Activated T-cell treated with anti-CD3 and anti-CD28 coated beads, Interleukin-2, amount 50 U/mL, for 48 hours (primary cell): Measurements from ENCODE around the gene PARD3.
"Not testable (repeated sequence)": the region's sequence is repeated elsewhere in the genome, so short reads cannot be mapped to it uniquely, and the experiment has no call there.

Source experiments
- DNase-seq, 2 experiments: peaks; one replicate each; pipeline ENCODE4 v3.0.0-alpha.2; 2020

Gene PARD3

DNA sequence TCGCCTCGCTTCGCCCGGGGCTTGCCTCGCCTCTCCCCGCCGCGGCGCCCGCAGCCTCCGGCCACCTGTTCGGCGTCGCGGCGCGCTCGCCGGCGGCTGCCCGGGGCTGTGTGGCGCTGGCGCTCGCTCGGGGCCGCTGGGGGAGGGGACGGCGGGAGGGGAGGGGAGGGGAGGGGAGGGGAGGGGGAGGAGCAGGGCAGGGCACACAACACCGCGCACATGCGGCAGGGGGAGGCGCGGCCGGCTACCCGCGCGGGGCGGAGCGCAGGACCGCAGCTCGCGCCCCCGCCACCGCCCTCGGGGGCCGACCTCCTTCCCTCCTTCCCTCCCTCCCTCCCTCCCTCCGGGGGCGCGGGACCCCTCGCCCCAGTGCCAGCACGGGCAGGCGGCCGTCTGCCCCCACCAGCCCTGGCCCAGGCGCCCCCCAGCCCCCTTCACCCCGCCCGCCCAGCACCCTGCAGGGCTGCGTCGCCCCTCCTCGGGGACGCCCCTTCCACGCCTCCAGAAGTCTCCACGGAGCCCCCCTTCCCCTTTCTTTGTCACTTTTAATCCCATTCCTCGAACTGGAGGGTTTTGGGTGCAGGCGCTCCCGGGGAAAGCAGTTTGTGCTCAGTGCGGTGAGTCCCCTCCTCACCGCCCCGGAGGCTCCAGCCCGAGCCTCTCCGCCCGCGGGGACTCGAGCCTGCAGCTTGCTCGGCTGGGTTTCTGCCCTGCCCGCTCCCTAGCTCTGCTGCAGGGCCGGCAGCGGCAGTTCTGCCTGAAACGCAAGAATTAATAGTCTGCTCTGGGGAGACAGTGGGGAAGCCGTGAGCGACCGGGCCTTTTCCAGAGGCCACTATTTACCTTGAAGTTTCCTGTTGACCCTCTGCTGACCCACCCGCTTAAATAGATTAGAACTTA is at the start of gene PARD3:
TSS of gene PARD3 (minus strand) at position 112 of the 900 bp plus-strand sequence. CDS start 301 bp downstream, outside the sequence.
- DNase-seq: peak; percentile 24 to 42

DNA sequence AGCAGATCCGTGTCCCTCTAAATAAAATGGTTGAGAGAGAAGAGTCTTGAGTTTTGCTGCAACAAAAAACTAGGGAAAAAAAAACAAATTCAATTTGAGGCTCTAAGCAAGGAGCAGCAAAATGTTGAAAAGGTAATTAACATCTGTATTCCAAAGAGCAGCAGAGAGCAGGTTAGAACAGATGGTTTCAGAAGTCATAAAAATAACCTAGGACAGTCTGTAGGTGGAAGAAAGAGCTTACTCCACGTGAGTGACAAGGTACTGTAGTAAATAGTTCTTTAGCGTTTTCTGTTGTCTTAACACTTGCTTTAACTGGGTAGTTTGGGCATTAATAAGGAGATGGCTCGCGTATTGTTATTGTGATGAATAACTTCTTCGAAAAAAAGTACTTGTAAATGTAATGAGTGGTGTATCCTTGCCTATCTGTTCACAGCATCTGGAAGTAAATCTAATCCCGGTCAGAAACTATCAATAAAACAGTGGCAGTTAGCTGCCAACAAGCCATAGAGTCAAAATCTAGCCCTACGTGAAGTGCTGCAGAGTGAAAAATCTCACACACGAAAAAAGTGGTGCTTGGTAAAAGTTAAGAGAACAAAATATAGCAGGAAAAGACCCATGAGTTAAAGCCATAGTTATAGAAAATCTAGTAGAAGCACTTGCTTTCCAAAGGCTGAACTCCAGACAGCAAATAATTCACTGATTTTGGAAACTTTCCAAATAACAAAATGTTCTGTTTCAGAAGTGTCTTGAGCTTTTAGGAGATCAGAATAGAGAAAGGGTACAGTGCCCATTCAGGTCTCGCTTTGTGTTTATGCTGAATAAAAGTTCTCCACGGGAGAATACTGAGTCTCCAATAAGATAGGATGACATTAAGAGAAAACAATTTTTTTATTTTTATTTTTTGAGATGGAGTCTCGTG is 49.3 kb upstream of the PARD3 start:
- DNase-seq: no peak

DNA sequence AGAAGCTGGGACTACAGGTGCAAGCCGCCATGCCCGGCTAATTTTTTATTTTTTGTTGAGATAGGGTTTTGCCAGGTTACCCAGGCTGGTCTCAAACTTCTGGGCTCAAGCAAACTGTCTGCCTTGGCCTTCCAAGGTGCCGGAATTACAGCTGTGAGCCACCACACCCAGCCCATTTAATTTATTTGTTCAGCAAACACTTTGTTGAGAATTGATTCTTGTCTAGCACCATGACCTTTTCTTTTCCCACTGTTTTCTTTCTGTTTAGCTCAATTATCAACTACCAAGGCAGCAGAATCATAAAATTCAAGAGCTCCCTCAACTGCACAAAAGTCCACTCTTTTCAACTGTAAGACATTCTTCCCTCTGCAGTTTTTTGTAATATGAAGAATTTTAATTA is 47.8 kb upstream of the PARD3 start:
- no peak for DNase-seq

DNA sequence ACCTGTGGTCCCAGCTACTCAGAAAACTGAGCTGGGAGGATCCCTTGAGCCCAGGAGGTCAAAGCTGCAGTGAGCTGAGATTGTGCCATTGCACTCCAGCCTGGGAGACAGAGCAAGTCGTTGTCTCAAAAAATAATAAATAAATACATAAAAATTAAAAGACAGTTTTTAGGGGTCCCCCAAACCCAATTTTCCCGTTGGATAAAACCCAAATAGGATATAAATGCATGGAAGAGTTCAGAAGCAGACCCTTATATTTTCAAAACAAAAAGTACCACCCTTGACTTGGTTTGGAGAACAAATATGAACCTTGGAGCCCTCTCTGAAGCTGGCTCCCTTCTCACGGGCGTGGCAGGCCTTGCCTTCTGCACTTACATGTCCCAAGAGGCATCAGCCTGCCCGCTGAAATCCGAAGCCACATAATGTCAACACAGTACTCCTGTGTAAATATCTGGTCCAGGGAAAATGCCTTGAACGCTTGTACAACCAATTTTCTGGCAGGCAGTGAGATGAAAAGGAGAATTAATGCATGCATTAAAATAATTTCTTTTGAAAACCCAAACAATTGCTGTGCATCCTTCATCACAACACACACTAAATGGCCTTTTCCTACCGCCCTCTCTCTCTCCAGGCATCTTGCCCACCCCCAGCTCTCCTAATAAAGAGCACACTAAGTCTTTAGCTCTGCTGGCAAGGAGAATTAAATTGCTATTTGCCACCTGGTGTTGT is 46.4 kb upstream of the PARD3 start:
- no peak for DNase-seq

DNA sequence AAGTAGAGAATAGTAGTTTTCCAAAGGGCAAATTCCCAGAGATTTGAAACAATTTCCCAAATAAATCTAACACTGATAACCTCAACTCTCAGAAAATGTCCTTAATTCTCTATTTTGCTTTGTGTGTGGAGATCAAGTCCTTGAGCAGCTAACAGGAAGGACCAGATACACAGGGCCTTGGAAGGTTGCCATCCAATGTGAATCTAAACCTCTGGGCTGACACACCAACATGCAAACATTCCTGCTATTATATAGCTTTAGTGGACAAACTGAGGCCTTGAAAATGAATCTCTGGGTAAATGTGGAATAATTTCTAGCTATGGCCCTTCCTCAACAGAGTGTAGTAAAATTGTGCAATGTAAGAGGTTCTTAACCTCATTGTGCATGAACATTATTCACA is 44.1 kb upstream of the PARD3 start:
- DNase-seq: no peak

DNA sequence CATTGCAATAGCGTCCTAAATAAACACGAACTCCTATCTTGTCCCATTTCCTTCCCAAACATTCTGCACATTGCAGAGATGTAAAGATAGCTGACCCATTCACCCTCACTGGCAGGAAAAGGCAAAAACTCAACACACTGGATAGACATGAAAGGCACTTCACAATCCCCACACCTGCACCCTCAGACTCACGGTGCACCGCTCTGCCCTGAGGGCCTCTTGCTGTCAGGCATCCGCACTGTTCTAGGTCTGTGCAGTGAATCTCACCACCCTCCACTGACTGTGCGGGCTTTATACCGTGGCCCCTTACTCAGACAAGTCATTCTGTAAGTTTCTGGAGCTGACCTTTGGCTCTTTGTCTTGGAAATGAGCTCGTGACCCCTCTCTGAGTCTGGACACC is 42.9 kb upstream of the PARD3 start:
- DNase-seq: no peak

DNA sequence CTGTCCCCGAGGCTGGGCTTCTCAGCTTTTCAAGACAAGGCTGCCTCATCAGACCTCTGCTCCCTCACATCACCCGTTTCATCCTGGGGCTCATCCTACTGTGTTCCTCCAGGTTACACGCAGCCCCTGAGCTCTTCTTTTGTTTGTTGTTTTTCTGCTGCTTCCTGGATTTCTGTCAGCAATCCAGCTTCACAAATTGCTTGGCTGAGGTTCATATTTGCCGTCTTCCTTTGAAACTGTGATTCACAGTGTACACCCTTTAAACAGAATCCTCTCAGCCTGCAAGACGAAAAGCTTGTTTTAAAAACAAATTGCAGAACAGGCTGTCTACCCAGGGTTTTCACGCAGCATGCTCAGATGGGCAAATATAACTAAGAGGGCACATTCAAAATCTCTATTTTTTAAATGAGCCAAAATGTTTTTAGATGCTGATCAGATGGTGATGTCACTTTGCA is 39.1 kb upstream of the PARD3 start:
- no peak for DNase-seq

DNA sequence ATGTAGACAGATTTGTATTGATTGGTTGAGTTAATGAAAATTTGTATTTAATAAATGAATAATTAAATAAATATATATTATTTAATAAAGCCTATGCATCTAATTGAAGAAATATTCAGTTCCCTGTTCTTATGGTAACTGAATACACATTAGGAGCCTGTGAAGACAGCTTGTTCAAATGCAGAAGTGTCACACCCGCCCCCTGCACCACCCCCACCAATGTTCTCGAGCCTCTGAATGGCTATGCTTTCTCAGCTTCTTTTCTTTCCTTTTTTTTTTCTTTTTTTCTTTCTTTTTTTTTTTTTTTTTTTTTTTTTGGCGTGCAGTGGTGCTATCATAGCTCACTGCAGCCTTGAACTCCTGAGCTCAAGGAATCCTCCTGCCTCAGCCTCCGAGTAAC is 38.3 kb upstream of the PARD3 start:
- DNase-seq: no peak

DNA sequence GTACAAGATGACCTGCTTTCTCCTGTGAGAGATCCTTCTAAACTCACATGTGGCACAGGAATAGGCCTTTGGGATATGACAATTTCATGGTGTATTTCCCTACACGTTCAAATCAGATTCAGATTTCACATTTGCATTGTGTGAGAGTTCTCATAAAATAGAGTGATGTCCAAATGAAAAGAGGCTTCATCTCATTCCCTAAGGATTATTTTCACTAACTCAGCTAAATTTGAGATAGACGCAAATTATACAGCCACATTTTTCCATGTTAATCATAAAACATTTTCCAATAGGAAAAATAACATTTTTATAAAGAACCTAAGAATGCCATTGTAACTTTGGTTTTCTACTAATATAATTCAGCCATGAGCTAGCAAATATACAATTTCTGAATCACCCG is 35.5 kb upstream of the PARD3 start:
- DNase-seq: no peak

DNA sequence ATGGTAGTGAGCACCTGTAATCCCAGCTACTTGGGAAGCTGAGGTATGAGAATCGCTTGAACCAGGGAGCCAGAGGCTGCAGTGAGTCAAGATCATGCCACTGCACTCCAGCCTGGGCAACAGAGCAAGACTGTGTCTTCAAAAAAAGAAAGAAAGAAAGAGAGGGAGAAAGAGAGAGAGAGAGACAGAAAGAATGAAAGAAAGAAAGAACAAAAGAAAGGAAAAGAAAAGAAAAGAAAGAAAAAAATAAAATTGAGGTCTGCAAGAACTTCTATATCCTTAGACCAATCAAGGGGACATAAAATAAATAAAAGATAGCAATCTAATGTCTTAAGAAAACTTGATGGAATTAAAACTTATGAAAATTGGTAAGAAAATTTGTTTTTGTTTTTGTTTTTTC is 34.9 kb upstream of the PARD3 start:
- DNase-seq: no peak

DNA sequence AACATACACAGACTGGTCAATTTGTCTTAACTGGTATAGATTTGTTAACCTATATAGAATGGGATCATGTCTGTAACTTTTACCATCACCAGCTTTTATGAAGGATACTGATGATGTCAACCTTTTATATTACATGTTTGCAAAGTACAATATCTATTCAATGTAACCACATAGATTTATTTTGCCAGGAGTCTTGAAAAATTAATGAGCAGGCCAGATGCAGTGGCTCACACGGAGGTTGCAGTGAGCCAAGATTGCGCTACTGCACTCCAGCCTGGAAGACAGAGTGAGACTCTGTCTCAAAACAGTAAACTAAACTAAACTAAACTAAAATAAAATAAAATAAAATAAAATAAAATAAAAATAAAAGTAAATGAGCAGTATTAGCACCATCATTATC is 30.0 kb upstream of the PARD3 start:
- no peak for DNase-seq

DNA sequence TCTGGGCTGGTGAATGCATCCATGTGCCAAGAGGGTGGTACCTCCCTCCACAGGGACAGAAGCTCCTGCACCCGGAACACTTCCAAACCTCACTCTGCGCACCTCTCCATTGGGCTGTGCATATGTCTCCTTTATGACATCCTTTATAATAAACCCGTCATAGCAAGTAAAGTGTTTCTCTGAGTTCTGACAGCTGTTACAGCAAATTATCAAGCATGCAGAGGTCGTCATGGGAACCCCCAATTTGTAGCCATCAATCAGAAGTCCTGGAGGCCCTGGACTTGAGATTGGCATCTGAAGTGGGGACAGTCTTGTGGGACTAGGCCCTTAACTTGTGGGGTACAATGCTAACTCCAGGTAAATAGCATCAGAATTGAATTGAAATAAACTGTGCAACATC is 29.4 kb upstream of the PARD3 start:
- DNase-seq: no peak

DNA sequence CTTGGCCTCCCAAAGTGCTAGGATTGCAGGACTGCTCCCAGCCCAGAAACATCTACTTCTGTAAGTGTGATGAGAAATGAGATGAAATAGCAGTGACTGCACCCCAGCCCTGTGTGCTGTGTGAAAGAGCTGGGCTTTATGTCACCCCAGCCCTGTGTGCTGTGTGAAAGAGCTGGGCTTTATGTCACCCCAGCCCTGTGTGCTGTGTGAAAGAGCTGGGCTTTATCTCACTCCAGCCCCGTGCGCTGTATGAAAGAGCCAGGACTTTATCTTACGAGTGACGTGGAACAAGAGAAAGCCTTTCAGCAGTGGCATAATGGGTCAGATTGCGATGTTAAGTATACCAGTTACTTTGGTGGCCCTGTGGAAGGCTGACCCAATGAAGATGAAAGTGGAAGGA is 28.4 kb upstream of the PARD3 start:
- not testable (repeated sequence) for DNase-seq

DNA sequence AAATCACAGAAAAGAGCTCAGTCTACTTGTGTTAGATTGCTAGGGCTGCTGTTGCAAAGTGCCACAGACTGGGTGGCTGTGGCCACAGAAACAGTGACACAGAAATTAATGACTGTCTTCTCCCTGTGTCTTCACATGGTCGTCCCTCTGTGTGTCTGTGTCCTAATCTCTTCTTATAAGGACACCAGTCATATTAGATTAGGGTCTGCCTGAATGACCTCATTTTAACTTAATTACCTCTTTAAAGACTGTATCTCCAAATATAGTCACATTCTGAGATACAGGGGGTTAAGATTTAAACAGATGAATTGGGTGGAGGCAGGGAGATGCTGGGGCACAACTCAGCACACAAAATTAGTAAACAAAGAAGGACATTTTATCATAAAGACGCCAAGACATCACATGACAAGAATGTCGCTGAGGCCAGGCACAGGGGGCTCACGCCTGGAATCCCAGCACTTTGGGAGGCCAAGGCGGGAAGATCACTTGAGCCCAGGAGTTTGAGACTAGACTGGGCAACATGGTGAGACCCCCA is 23.3 kb upstream of the PARD3 start:
- no peak for DNase-seq

DNA sequence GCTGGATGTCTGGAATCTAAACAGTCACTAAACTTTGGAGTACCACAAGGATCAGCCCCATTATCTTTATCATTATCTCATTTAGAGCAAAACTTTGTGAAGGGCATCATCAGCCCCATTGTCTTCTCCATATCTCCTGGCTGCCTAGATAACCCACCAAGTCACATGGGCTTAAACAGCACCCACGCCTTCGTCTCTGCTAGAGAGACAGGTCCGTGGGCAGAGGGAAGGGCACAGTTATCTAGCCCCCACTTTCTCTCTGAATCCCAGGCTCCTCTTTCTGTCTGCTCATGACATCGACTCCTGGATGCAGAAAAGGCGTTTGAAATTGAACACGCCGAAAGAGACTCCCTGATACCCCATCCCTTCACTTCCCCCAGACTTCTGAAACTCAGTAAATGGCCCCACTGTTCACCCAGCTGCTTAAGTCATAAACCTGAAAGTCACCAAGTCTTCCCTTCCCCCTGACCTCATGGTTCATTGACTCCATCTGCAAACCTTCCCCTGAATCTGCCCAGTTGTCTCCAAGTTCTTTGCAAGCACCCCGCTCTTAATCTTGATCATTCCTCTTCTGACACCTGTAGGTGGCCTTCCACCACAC is 20.9 kb upstream of the PARD3 start:
- DNase-seq: no peak

DNA sequence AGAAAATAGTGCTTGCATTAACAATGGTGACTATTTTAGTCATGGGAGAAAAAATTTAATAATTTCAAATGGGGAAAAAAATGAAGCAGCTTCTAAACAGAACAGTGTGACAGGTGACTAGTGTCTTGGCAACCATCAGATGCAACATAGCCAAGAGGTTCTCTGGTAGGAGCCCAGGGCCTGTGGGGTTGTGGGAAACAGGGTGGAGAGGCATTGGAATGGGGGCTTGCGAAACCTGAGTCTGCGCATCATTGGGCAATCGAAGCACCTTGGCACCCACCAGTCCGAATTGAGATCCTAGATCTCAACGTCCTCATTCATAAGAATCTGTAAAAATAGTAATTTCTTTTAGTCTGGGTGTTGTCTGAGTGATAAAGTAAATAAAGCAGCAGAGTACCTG is 19.2 kb upstream of the PARD3 start:
- DNase-seq: no peak

DNA sequence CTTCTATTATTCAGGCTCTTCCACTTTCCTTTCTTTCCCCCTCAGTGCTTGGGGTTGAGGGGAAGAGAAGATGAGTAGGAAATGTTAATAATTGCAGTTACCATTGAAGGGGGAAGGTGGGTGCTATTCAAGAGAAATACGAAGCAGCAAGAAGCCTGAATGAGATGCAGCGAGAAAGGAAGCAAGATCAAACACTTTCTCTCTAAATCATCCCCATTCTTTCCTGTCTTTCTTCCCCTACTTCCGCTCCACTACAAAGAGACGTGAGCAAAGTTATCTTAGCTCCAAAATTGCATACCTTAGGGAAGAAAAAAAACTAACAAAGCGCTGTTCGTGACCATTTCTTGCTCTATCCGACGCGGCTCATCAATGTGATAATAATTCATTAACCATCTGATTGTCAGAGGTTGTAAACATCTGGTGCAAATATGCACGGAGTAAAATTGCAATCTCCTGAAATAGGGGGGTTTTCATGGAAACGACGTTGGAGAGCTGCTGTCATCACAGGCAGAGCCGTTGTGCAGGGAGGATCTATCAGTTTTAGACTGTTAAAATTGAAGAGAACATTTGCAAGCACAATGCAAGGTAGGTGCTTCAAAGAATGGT is 15.2 kb upstream of the PARD3 start:
- no peak for DNase-seq

DNA sequence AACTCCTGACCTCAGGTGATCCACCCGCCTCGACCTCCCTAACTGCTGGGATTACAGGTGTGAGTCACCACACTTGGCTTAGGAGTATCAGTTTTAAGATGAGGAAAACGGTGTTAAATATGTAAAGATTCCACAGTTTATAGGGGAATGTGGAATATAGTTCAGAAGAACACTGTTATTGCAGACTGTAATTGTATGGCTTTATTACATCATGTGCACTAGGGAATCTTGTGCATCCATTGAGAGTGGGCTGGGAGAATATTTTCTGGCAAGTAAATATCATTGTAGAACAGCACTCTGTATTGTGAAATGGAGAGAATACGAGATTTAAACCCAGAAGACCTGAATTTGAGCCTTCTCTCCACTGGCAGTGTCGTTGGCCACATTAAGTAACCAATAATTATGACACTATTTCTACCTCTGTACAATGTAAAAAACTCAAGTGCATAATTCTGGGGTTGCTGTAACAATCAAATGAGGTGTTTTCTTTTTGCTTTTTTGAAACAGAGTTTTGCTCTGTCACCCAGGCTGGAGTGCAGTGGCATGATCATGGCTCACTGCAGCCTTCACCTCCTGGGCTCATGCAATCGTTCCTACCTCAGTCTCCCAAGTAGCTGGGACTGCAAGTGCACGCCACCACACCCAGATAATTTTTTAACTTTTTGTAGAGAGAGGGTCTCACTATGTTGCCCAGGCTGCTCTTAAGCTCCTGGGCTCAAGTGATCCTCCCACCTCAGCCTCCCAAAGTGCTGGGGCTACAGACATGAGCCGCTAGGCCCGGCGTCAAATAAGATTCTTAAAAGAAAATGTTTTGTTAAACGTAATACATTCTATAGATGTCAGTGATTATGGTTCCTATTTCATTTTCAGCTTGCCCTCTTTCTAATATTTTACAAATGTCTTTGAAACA is 12.0 kb upstream of the PARD3 start:
- no peak for DNase-seq

DNA sequence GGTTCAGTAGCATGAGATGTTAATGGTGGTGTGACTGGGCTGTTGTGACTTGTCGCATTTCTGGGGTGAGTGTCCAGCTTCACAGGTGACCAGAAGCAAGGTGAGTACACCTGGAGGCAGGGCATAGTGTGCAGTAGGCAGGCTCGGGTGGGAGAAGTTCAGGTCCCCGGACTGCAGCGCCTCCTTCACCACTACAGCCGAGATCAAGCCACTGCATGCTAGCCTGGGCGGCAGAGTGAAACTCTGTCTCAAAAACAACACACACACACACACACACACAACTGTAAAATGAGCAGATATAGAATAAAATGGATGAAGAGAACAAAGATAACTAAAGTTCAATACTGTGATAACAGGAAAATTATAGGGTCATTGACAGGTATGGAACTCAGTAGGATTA is 11.1 kb upstream of the PARD3 start:
- DNase-seq: no peak

DNA sequence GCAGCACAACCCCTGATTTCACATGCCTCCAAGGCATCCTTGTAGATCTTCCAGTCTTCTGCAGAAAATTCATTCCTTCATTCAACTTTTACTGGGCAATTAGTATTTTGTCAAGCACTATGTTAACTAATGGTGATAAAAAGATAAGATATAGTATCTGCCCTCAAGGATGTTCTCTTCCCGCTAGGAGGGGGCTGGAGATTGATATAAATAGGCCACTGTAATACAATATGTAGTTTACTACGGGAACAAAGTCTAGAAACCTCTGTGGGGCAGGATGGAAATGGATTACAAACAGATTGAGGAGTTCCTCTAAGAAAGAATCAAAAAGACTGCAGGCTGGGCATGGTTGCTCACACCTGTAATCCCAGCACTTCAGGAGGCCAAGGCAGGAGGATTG is 10.3 kb upstream of the PARD3 start:
- no peak for DNase-seq

DNA sequence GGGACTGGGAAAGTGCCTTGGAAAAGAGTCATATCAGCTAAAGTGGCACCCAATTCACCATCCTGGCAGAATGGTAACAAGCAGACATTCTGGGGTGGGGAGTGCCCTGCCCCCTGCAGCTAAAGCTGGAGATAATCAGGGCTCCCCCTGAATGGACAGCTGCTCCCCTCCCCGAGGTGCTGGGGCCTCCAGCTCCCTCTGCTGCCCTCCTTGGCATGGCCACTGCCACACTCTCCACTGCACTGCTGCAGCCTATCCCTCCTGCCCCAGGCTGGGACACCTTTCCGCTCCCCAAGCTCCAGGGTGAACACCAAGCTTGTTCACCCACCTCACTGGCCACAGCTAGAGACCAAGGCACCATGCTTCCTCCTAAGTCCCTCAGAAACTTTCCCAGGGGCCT is 9.8 kb upstream of the PARD3 start:
- DNase-seq: no peak
